WTC11 (cell line): ENCODE data around the gene NCOA6. TPM values are rescaled to one million over a fixed set of nuclear protein-coding genes. Genes with fewer than 3 reads are reported as not detected.

ENCODE experiments used
- ATAC-seq: fragments of 200-7000 bp; cut with Tn5 transposase; 2 replicates; pipeline ENCODE4 v1.10.0; 2021; ENCODE audit warnings: mild to moderate bottlenecking, moderate library complexity
- CTCF ChIA-PET: fragments of 300-600 bp; sonication (Branson Sonifier 250); formaldehyde crosslinking; loops from one replicate; lab custom pipeline; 2021; ENCODE audit warnings: antibody characterized with exemption; lab: Charles Lee
- POLR2A ChIA-PET: fragments of 350-600 bp; sonication (Branson Sonifier 250); formaldehyde crosslinking; loops from one replicate; lab custom pipeline; 2021; ENCODE audit warnings: antibody characterized with exemption; lab: Charles Lee
- DNase-seq: peaks from one replicate; pipeline ENCODE4 v3.0.0; 2021; ENCODE audit warnings: low spot score
- H3K27ac Mint-ChIP-seq: 2 replicates; pipeline ENCODE4 v1.8.0; 2021; ENCODE audit warnings: mixed read lengths
- H3K27me3 Mint-ChIP-seq: 2 replicates; pipeline ENCODE4 v1.8.0; 2021; ENCODE audit warnings: low read depth, mild to moderate bottlenecking, moderate library complexity, mixed read lengths
- H3K36me3 Mint-ChIP-seq: 2 replicates; pipeline ENCODE4 v1.8.0; 2021; ENCODE audit warnings: mixed read lengths
- H3K4me1 Mint-ChIP-seq: 2 replicates; pipeline ENCODE4 v1.8.0; 2022; ENCODE audit warnings: mixed read lengths
- H3K4me3 Mint-ChIP-seq: 2 replicates; pipeline ENCODE4 v1.8.0; 2021; ENCODE audit warnings: mild to moderate bottlenecking, moderate library complexity, mixed read lengths
- H3K9me3 Mint-ChIP-seq: 2 replicates; pipeline ENCODE4 v1.8.0; 2021; ENCODE audit warnings: mixed read lengths
- ATF1 ChIP-seq: sonication (generic); formaldehyde crosslinking; IDR thresholded peaks from 2 replicates; pipeline ENCODE4 v1.8.1; 2023; ENCODE audit warnings: mild to moderate bottlenecking, moderate library complexity, missing genetic modification reagents
- CBFB ChIP-seq: sonication (generic); formaldehyde crosslinking; IDR thresholded peaks from 2 replicates; pipeline ENCODE4 v1.8.1; 2022; ENCODE audit warnings: mild to moderate bottlenecking, low read depth, missing genetic modification reagents
- EMX1 ChIP-seq: fragments of 250-450 bp; sonication (Bioruptor Pico); IDR thresholded peaks from 2 replicates; pipeline ENCODE4 v1.8.0; 2021; ENCODE audit warnings: mild to moderate bottlenecking
- ESRRA ChIP-seq: sonication (generic); formaldehyde crosslinking; IDR thresholded peaks from 2 replicates; pipeline ENCODE4 v1.8.1; 2022; ENCODE audit warnings: mild to moderate bottlenecking, missing genetic modification reagents, borderline replicate concordance
- FOXJ3 ChIP-seq: sonication (generic); formaldehyde crosslinking; IDR thresholded peaks from 2 replicates; pipeline ENCODE4 v1.9.0; 2021; ENCODE audit warnings: missing genetic modification reagents, mild to moderate bottlenecking, borderline replicate concordance
- GABPB1 ChIP-seq: sonication (generic); formaldehyde crosslinking; IDR thresholded peaks from 2 replicates; pipeline ENCODE4 v1.8.1; 2023; ENCODE audit warnings: mild to moderate bottlenecking, missing genetic modification reagents
- NFE2L1 ChIP-seq: sonication (generic); formaldehyde crosslinking; IDR thresholded peaks from 2 replicates; pipeline ENCODE4 v1.8.1; 2023; ENCODE audit warnings: missing genetic modification reagents
- NFYB ChIP-seq: sonication (generic); formaldehyde crosslinking; conservative IDR thresholded peaks from 2 replicates; pipeline ENCODE4 v1.8.0; 2022; ENCODE audit warnings: low read depth, missing genetic modification reagents
- NR1H2 ChIP-seq: sonication (generic); formaldehyde crosslinking; IDR thresholded peaks from 2 replicates; pipeline ENCODE4 v1.9.0; 2021; ENCODE audit warnings: mild to moderate bottlenecking, moderate library complexity, missing genetic modification reagents
- OVOL2 ChIP-seq: fragments of 250-450 bp; sonication (Bioruptor Pico); IDR thresholded peaks from 2 replicates; pipeline ENCODE4 v1.9.0; 2021; ENCODE audit warnings: mild to moderate bottlenecking, borderline replicate concordance
- ZNF121 ChIP-seq: sonication (generic); formaldehyde crosslinking; IDR thresholded peaks from 2 replicates; pipeline ENCODE4 v1.8.0; 2023; ENCODE audit warnings: missing genetic modification reagents
- ZNF263 ChIP-seq: sonication (generic); formaldehyde crosslinking; IDR thresholded peaks from 2 replicates; pipeline ENCODE4 v1.8.1; 2022; ENCODE audit warnings: low read depth, mild to moderate bottlenecking, moderate library complexity, missing genetic modification reagents
- ZNF396 ChIP-seq: fragments of 250-450 bp; sonication (Bioruptor Pico); IDR thresholded peaks from 2 replicates; pipeline ENCODE4 v1.8.0; 2021; ENCODE audit warnings: mild to moderate bottlenecking, moderate library complexity, borderline replicate concordance
- total RNA-seq: library from RNA; stranded (reverse); gene quantifications from 3 replicates; pipeline ENCODE4 v1.2.3, GENCODE V29; 2021
- TF ChIP-seq, protein P1 (sequence below): sonication (generic); formaldehyde crosslinking; IDR thresholded peaks from 2 replicates; pipeline ENCODE4 v1.8.1; 2023; ENCODE audit warnings: mild to moderate bottlenecking, missing genetic modification reagents, moderate library complexity
- TF ChIP-seq, protein P2 (sequence below): sonication (generic); formaldehyde crosslinking; IDR thresholded peaks from 2 replicates; pipeline ENCODE4 v1.8.1; 2023; ENCODE audit warnings: mild to moderate bottlenecking, missing genetic modification reagents, moderate library complexity
- TF ChIP-seq, protein P3 (sequence below): sonication (generic); formaldehyde crosslinking; IDR thresholded peaks from 2 replicates; pipeline ENCODE4 v1.8.0; 2023; ENCODE audit warnings: mild to moderate bottlenecking, missing genetic modification reagents
- TF ChIP-seq, protein P4 (sequence below): fragments of 250-450 bp; sonication (Bioruptor Pico); IDR thresholded peaks from 2 replicates; pipeline ENCODE4 v1.9.0; 2021; ENCODE audit warnings: mild to moderate bottlenecking, borderline replicate concordance
- TF ChIP-seq, protein P5 (sequence below): sonication (generic); formaldehyde crosslinking; conservative IDR thresholded peaks from 2 replicates; pipeline ENCODE4 v1.8.1; 2022; ENCODE audit warnings: mild to moderate bottlenecking, missing genetic modification reagents
- TF ChIP-seq, protein P6 (sequence below): sonication (generic); formaldehyde crosslinking; IDR thresholded peaks from 2 replicates; pipeline ENCODE4 v1.8.0; 2022; ENCODE audit warnings: mild to moderate bottlenecking, missing genetic modification reagents
- TF ChIP-seq, protein P7 (sequence below): fragments of 250-450 bp; sonication (Bioruptor Pico); IDR thresholded peaks from 2 replicates; pipeline ENCODE4 v1.9.0; 2021; ENCODE audit warnings: moderate library complexity, mild to moderate bottlenecking, inconsistent platforms, borderline replicate concordance
- TF ChIP-seq, protein P8 (sequence below): fragments of 250-450 bp; sonication (Bioruptor Pico); IDR thresholded peaks from 2 replicates; pipeline ENCODE4 v1.9.0; 2021; ENCODE audit warnings: mild to moderate bottlenecking

The NCOA6 gene
- total RNA-seq, 1 experiment from 2014 or later: 10.1 TPM

DNA sequence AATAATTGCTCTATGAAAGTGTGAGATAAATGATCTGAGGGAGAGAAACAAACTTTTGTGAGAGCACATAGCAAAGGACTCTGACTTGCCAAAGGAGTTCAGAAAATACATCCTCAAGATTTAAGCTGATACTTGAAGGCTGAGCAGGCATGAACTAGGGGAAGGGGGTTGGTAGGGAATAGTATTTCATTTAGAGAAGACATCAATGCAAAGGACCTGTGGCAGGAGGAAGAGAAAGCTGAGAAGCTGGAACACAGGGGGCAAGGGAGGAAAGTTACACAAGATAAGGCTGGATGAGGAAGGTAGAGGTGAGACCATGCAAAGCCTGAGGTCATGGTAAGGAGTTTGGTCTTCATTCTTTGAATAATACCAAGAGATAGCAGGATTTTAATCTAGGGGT is 50.6 kb downstream of the NCOA6 start:
- Mint-ChIP-seq H3K4me1 (no peaks in the 10 kb centered on the region), H3K27me3 (no peaks in the 10 kb centered on the region)
- no peak for DNase-seq
- TF ChIP-seq, protein P1, sequence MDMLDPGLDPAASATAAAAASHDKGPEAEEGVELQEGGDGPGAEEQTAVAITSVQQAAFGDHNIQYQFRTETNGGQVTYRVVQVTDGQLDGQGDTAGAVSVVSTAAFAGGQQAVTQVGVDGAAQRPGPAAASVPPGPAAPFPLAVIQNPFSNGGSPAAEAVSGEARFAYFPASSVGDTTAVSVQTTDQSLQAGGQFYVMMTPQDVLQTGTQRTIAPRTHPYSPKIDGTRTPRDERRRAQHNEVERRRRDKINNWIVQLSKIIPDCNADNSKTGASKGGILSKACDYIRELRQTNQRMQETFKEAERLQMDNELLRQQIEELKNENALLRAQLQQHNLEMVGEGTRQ (CRISPR knock-in tag): no peak
- TF ChIP-seq ZNF121 (CRISPR knock-in tag) (no peak), ATF1 (CRISPR knock-in tag) (no peak), ESRRA (CRISPR knock-in tag) (no peak), EMX1 (CRISPR knock-in tag) (no peak), ZNF263 (CRISPR knock-in tag) (no peak), CBFB (CRISPR knock-in tag) (no peak), NR1H2 (CRISPR knock-in tag) (no peak), GABPB1 (CRISPR knock-in tag) (no peak), FOXJ3 (CRISPR knock-in tag) (no peak), NFE2L1 (CRISPR knock-in tag) (no peak)
- TF ChIP-seq, protein P2, sequence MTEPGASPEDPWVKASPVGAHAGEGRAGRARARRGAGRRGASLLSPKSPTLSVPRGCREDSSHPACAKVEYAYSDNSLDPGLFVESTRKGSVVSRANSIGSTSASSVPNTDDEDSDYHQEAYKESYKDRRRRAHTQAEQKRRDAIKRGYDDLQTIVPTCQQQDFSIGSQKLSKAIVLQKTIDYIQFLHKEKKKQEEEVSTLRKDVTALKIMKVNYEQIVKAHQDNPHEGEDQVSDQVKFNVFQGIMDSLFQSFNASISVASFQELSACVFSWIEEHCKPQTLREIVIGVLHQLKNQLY (CRISPR knock-in tag): no peak
- TF ChIP-seq, protein P3, sequence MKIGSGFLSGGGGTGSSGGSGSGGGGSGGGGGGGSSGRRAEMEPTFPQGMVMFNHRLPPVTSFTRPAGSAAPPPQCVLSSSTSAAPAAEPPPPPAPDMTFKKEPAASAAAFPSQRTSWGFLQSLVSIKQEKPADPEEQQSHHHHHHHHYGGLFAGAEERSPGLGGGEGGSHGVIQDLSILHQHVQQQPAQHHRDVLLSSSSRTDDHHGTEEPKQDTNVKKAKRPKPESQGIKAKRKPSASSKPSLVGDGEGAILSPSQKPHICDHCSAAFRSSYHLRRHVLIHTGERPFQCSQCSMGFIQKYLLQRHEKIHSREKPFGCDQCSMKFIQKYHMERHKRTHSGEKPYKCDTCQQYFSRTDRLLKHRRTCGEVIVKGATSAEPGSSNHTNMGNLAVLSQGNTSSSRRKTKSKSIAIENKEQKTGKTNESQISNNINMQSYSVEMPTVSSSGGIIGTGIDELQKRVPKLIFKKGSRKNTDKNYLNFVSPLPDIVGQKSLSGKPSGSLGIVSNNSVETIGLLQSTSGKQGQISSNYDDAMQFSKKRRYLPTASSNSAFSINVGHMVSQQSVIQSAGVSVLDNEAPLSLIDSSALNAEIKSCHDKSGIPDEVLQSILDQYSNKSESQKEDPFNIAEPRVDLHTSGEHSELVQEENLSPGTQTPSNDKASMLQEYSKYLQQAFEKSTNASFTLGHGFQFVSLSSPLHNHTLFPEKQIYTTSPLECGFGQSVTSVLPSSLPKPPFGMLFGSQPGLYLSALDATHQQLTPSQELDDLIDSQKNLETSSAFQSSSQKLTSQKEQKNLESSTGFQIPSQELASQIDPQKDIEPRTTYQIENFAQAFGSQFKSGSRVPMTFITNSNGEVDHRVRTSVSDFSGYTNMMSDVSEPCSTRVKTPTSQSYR (CRISPR knock-in tag): no peak
- TF ChIP-seq, all 79 proteins: peak for 0
- CTCF ChIA-PET: no interaction called here
- H3K9me3 Mint-ChIP-seq: no peaks in the 10 kb centered on the region
- H3K27ac Mint-ChIP-seq: no peak overlapping the region
- H3K36me3 Mint-ChIP-seq: no peaks in the 10 kb centered on the region
- no peak overlapping the region for H3K4me3 Mint-ChIP-seq
- POLR2A ChIA-PET: no interaction called here
- no peak for ATAC-seq

DNA sequence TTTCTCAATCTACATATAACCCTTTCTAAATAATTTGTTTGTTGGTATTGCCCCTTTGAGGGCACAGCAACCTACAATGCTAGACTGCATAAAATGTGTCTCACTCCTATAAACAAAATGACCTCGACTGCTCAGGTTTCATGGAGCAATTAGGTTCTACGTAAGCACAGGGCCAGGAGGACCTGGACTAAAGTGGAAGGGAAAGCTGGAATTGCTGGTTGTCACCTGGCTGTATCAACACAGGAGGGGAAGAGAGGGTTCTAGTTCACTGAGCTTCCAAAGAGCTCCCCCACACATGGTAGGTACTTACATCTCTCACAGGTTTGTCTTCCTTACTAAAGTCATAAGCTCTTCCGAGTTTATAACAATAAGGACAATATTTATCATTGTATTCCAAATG is 51.0 kb downstream of the NCOA6 start:
- ChIA-PET POLR2A (no interaction called here), CTCF (no interaction called here)
- H3K27me3 Mint-ChIP-seq: no peaks in the 10 kb centered on the region
- no peak overlapping the region for H3K4me3 Mint-ChIP-seq
- H3K9me3 Mint-ChIP-seq: no peaks in the 10 kb centered on the region
- no peak overlapping the region for H3K27ac Mint-ChIP-seq
- no peaks in the 10 kb centered on the region for H3K4me1 Mint-ChIP-seq
- DNase-seq: no peak
- ATAC-seq: no peak
- H3K36me3 Mint-ChIP-seq: no peaks in the 10 kb centered on the region
- TF ChIP-seq ZNF263 (CRISPR knock-in tag) (no peak), OVOL2 (CRISPR knock-in tag) (no peak), FOXJ3 (CRISPR knock-in tag) (no peak), ATF1 (CRISPR knock-in tag) (no peak), ESRRA (CRISPR knock-in tag) (no peak), ZNF121 (CRISPR knock-in tag) (no peak), GABPB1 (CRISPR knock-in tag) (no peak), NFYB (CRISPR knock-in tag) (no peak), ZNF396 (CRISPR knock-in tag) (no peak)
- TF ChIP-seq, protein P4, sequence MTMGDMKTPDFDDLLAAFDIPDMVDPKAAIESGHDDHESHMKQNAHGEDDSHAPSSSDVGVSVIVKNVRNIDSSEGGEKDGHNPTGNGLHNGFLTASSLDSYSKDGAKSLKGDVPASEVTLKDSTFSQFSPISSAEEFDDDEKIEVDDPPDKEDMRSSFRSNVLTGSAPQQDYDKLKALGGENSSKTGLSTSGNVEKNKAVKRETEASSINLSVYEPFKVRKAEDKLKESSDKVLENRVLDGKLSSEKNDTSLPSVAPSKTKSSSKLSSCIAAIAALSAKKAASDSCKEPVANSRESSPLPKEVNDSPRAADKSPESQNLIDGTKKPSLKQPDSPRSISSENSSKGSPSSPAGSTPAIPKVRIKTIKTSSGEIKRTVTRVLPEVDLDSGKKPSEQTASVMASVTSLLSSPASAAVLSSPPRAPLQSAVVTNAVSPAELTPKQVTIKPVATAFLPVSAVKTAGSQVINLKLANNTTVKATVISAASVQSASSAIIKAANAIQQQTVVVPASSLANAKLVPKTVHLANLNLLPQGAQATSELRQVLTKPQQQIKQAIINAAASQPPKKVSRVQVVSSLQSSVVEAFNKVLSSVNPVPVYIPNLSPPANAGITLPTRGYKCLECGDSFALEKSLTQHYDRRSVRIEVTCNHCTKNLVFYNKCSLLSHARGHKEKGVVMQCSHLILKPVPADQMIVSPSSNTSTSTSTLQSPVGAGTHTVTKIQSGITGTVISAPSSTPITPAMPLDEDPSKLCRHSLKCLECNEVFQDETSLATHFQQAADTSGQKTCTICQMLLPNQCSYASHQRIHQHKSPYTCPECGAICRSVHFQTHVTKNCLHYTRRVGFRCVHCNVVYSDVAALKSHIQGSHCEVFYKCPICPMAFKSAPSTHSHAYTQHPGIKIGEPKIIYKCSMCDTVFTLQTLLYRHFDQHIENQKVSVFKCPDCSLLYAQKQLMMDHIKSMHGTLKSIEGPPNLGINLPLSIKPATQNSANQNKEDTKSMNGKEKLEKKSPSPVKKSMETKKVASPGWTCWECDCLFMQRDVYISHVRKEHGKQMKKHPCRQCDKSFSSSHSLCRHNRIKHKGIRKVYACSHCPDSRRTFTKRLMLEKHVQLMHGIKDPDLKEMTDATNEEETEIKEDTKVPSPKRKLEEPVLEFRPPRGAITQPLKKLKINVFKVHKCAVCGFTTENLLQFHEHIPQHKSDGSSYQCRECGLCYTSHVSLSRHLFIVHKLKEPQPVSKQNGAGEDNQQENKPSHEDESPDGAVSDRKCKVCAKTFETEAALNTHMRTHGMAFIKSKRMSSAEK (CRISPR knock-in tag): no peak
- TF ChIP-seq, protein P5, sequence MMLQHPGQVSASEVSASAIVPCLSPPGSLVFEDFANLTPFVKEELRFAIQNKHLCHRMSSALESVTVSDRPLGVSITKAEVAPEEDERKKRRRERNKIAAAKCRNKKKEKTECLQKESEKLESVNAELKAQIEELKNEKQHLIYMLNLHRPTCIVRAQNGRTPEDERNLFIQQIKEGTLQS (CRISPR knock-in tag): no peak
- TF ChIP-seq, protein P6, sequence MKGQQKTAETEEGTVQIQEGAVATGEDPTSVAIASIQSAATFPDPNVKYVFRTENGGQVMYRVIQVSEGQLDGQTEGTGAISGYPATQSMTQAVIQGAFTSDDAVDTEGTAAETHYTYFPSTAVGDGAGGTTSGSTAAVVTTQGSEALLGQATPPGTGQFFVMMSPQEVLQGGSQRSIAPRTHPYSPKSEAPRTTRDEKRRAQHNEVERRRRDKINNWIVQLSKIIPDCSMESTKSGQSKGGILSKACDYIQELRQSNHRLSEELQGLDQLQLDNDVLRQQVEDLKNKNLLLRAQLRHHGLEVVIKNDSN: no peak
- TF ChIP-seq, protein P7, sequence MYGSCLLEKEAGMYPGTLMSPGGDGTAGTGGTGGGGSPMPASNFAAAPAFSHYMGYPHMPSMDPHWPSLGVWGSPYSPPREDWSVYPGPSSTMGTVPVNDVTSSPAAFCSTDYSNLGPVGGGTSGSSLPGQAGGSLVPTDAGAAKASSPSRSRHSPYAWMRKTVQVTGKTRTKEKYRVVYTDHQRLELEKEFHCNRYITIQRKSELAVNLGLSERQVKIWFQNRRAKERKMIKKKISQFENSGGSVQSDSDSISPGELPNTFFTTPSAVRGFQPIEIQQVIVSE (CRISPR knock-in tag): no peak
- TF ChIP-seq, protein P8, sequence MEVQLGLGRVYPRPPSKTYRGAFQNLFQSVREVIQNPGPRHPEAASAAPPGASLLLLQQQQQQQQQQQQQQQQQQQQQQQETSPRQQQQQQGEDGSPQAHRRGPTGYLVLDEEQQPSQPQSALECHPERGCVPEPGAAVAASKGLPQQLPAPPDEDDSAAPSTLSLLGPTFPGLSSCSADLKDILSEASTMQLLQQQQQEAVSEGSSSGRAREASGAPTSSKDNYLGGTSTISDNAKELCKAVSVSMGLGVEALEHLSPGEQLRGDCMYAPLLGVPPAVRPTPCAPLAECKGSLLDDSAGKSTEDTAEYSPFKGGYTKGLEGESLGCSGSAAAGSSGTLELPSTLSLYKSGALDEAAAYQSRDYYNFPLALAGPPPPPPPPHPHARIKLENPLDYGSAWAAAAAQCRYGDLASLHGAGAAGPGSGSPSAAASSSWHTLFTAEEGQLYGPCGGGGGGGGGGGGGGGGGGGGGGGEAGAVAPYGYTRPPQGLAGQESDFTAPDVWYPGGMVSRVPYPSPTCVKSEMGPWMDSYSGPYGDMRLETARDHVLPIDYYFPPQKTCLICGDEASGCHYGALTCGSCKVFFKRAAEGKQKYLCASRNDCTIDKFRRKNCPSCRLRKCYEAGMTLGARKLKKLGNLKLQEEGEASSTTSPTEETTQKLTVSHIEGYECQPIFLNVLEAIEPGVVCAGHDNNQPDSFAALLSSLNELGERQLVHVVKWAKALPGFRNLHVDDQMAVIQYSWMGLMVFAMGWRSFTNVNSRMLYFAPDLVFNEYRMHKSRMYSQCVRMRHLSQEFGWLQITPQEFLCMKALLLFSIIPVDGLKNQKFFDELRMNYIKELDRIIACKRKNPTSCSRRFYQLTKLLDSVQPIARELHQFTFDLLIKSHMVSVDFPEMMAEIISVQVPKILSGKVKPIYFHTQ (CRISPR knock-in tag): no peak
